ENCODE data around the gene IL26.

- TF ChIP-seq, protein P1, sequence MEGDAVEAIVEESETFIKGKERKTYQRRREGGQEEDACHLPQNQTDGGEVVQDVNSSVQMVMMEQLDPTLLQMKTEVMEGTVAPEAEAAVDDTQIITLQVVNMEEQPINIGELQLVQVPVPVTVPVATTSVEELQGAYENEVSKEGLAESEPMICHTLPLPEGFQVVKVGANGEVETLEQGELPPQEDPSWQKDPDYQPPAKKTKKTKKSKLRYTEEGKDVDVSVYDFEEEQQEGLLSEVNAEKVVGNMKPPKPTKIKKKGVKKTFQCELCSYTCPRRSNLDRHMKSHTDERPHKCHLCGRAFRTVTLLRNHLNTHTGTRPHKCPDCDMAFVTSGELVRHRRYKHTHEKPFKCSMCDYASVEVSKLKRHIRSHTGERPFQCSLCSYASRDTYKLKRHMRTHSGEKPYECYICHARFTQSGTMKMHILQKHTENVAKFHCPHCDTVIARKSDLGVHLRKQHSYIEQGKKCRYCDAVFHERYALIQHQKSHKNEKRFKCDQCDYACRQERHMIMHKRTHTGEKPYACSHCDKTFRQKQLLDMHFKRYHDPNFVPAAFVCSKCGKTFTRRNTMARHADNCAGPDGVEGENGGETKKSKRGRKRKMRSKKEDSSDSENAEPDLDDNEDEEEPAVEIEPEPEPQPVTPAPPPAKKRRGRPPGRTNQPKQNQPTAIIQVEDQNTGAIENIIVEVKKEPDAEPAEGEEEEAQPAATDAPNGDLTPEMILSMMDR (IDR thresholded peaks at IDR 0.05): no peak
- TF ChIP-seq POLR2AphosphoS5 (IDR thresholded peaks at IDR 0.05) (no peak), POLR2A (IDR thresholded peaks at IDR 0.05) (no peak), EP300 (IDR thresholded peaks at IDR 0.05) (no peak)
Observed at GRCh38 chr12:68239309-68239982, 13.8 kb upstream of the IL26 start.

All from gastroesophageal sphincter (tissue), 3 donors.